ENCODE measurements around the gene MT1E.
A peak's percentile ranks its signal among the peaks of the same experiment; 100 is the strongest.

The MT1E gene

DNA sequence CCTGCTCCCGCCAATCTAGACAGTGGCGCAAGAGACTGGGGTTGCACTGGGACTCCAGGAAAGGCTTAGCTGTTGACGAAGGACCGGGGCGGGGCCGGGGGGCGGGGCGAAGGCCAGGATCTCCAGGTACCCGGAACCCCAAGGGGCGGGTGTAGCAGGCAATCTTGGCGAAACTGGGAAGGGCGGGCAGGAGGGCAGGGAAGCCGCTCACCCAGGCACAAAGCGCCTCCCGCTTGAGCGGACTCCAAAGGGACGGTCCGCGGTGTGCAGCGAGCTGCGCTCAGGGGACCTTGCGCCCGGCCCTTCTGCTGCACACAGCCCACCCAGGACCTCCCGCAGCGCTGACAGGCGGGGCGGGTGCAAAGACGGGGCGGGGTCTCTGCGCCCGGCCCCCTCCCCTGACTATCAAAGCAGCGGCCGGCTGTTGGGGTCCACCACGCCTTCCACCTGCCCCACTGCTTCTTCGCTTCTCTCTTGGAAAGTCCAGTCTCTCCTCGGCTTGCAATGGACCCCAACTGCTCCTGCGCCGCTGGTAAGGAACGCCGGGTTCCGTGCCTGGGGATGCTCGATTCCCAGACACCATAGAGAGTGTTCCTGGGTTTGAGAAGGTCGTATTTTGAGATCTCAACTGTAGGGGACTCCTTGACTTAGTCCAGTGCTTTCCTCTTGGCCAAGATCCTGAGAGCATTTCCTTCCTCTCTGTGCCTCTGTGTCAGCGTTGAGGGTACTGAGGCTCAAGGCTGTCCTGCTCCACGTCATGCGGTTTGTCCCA is 32.2 kb downstream of the MT1E start, which contains the start of gene MT1F (continued):
- TF ChIP-seq GLIS1 (tag by site-specific recombination; IDR thresholded peaks at IDR 0.05), result peak; percentile 79
- TF ChIP-seq ZNF223 (tag by site-specific recombination; IDR thresholded peaks at IDR 0.05), result no peak
- TF ChIP-seq SP3 (tag by site-specific recombination; IDR thresholded peaks at IDR 0.05), result no peak; the same call in 1 of the 2 replicates
- no peak for TF ChIP-seq ZNF114 (tag by site-specific recombination; IDR thresholded peaks at IDR 0.05)
- no peak for TF ChIP-seq SCRT1 (tag by site-specific recombination; IDR thresholded peaks at IDR 0.05; ENCODE audit: borderline replicate concordance)
- no peak for TF ChIP-seq OVOL3 (tag by site-specific recombination; IDR thresholded peaks at IDR 0.05)
- TF ChIP-seq, protein P1, sequence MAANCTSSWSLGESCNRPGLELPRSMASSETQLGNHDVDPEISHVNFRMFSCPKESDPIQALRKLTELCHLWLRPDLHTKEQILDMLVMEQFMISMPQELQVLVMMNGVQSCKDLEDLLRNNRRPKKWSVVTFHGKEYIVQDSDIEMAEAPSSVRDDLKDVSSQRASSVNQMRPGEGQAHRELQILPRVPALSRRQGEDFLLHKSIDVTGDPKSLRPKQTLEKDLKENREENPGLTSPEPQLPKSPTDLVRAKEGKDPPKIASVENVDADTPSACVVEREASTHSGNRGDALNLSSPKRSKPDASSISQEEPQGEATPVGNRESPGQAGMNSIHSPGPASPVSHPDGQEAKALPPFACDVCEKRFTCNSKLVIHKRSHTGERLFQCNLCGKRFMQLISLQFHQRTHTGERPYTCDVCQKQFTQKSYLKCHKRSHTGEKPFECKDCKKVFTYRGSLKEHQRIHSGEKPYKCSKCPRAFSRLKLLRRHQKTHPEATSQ (tag by site-specific recombination; IDR thresholded peaks at IDR 0.05), result no peak
- TF ChIP-seq ZNF777 (tag by site-specific recombination; IDR thresholded peaks at IDR 0.05; ENCODE audit: borderline replicate concordance), result peak; percentile 65; the same call in 1 of the 2 replicates
- TF ChIP-seq, protein P2, sequence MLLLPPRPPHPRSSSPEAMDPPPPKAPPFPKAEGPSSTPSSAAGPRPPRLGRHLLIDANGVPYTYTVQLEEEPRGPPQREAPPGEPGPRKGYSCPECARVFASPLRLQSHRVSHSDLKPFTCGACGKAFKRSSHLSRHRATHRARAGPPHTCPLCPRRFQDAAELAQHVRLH (tag by site-specific recombination; IDR thresholded peaks at IDR 0.05), result no peak
- TF ChIP-seq YY1 (tag by site-specific recombination; IDR thresholded peaks at IDR 0.05), result no peak
- peak; percentile 79 for TF ChIP-seq SP2 (tag by site-specific recombination; IDR thresholded peaks at IDR 0.05)
- TF ChIP-seq ZNF692 (tag by site-specific recombination; IDR thresholded peaks at IDR 0.05), result peak; percentile 74
- no peak for TF ChIP-seq ZNF433 (tag by site-specific recombination; IDR thresholded peaks at IDR 0.05; ENCODE audit: low read depth)
- no peak for TF ChIP-seq ZNF324 (tag by site-specific recombination; IDR thresholded peaks at IDR 0.05)
- no peak for TF ChIP-seq ZNF558 (tag by site-specific recombination; IDR thresholded peaks at IDR 0.05)
- TF ChIP-seq ZNF169 (tag by site-specific recombination; IDR thresholded peaks at IDR 0.05), result no peak
- no peak for TF ChIP-seq ZNF248 (tag by site-specific recombination; IDR thresholded peaks at IDR 0.05)
- TF ChIP-seq MZF1 (tag by site-specific recombination; IDR thresholded peaks at IDR 0.05; ENCODE audit: borderline replicate concordance), result no peak
- TF ChIP-seq TRIM28 (IDR thresholded peaks at IDR 0.05; ENCODE audit: borderline replicate concordance, low read length), result no peak
- TF ChIP-seq ZFP41 (tag by site-specific recombination; IDR thresholded peaks at IDR 0.05; ENCODE audit: borderline replicate concordance), result no peak
- TF ChIP-seq ZNF350 (tag by site-specific recombination; IDR thresholded peaks at IDR 0.05), result no peak
- peak; percentile 25 for TF ChIP-seq ZIC2 (tag by site-specific recombination; IDR thresholded peaks at IDR 0.05)
- peak; percentile 57 for TF ChIP-seq KLF16 (tag by site-specific recombination; IDR thresholded peaks at IDR 0.05)
- no peak for TF ChIP-seq ZNF530 (tag by site-specific recombination; IDR thresholded peaks at IDR 0.05; ENCODE audit: low read depth)
- TF ChIP-seq, protein P3, sequence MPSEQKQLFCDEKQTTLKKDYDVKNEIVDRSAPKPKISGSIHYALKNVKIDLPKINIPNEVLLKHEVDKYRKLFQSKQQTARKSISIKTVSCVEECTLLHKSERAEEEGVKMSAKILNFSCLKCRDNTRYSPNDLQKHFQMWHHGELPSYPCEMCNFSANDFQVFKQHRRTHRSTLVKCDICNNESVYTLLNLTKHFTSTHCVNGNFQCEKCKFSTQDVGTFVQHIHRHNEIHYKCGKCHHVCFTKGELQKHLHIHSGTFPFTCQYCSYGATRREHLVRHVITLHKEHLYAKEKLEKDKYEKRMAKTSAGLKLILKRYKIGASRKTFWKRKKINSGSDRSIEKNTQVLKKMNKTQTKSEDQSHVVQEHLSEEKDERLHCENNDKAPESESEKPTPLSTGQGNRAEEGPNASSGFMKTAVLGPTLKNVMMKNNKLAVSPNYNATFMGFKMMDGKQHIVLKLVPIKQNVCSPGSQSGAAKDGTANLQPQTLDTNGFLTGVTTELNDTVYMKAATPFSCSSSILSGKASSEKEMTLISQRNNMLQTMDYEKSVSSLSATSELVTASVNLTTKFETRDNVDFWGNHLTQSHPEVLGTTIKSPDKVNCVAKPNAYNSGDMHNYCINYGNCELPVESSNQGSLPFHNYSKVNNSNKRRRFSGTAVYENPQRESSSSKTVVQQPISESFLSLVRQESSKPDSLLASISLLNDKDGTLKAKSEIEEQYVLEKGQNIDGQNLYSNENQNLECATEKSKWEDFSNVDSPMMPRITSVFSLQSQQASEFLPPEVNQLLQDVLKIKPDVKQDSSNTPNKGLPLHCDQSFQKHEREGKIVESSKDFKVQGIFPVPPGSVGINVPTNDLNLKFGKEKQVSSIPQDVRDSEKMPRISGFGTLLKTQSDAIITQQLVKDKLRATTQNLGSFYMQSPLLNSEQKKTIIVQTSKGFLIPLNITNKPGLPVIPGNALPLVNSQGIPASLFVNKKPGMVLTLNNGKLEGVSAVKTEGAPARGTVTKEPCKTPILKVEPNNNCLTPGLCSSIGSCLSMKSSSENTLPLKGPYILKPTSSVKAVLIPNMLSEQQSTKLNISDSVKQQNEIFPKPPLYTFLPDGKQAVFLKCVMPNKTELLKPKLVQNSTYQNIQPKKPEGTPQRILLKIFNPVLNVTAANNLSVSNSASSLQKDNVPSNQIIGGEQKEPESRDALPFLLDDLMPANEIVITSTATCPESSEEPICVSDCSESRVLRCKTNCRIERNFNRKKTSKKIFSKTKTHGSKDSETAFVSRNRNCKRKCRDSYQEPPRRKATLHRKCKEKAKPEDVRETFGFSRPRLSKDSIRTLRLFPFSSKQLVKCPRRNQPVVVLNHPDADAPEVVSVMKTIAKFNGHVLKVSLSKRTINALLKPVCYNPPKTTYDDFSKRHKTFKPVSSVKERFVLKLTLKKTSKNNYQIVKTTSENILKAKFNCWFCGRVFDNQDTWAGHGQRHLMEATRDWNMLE (tag by site-specific recombination; conservative IDR thresholded peaks at IDR 0.05; ENCODE audit: low read depth), result no peak
- TF ChIP-seq, protein P4, sequence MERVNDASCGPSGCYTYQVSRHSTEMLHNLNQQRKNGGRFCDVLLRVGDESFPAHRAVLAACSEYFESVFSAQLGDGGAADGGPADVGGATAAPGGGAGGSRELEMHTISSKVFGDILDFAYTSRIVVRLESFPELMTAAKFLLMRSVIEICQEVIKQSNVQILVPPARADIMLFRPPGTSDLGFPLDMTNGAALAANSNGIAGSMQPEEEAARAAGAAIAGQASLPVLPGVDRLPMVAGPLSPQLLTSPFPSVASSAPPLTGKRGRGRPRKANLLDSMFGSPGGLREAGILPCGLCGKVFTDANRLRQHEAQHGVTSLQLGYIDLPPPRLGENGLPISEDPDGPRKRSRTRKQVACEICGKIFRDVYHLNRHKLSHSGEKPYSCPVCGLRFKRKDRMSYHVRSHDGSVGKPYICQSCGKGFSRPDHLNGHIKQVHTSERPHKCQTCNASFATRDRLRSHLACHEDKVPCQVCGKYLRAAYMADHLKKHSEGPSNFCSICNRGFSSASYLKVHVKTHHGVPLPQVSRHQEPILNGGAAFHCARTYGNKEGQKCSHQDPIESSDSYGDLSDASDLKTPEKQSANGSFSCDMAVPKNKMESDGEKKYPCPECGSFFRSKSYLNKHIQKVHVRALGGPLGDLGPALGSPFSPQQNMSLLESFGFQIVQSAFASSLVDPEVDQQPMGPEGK (tag by site-specific recombination; IDR thresholded peaks at IDR 0.05), result peak; percentile 47; the same call in 1 of the 2 replicates
- no peak for TF ChIP-seq ZNF701 (tag by site-specific recombination; IDR thresholded peaks at IDR 0.05)
- no peak for TF ChIP-seq HIC1 (tag by site-specific recombination; IDR thresholded peaks at IDR 0.05)

All from HEK293 (cell line).